GM21737 (cell line): ENCODE results near the gene MAGEH1.
A peak's percentile ranks its signal among the peaks of the same experiment; 100 is the strongest.

Experiments
- ATAC-seq: cut with Tn5 transposase; IDR thresholded peaks from one replicate; pipeline ENCODE4 v1.9.1; 2021; ENCODE audit warnings: mild to moderate bottlenecking, moderate library complexity; ENCODE audit not compliant: unreplicated experiment

Gene MAGEH1

GRCh38 chrX:55489314-55490009 is 37.5 kb downstream of the MAGEH1 start, which contains the start of gene USP51:
Gene USP51, minus strand, starts transcription at chrX:55489848. Its CDS starts 909 bp downstream, at chrX:55488939.
- peak; percentile 53 for ATAC-seq

- ATAC-seq: no peak
These were observed 38.2 kb downstream of the MAGEH1 start for GRCh38 chrX:55490121-55490520.

GRCh38 chrX:55490974-55491373 is 39.0 kb downstream of the MAGEH1 start:
- ATAC-seq: no peak
